RWPE2 (cell line): Measurements from ENCODE around the gene NFS1.

Experiments used
- ATAC-seq: fragments of 200-7000 bp; cut with Tn5 transposase; 3 replicates; pipeline ENCODE4 v1.9.1; 2021; ENCODE audit warnings: low read depth
- DNase-seq: peaks from one replicate; pipeline ENCODE4 v3.0.0-alpha.2; 2020; ENCODE audit warnings: low spot score
- H3K27ac ChIP-seq: fragments of 450-650 bp; 2 replicates; pipeline ENCODE4 v1.5.1; 2017; ENCODE audit warnings: mild to moderate bottlenecking; ENCODE audit not compliant: poor library complexity, severe bottlenecking
- H3K27me3 ChIP-seq: fragments of 250-450 bp; sonication (Bioruptor Pico); 2 replicates; pipeline ENCODE4 v1.5.1; 2021; ENCODE audit warnings: mild to moderate bottlenecking, moderate library complexity; ENCODE audit not compliant: insufficient read depth, poor library complexity, severe bottlenecking
- H3K36me3 ChIP-seq: fragments of 250-450 bp; sonication (Bioruptor Pico); 2 replicates; pipeline ENCODE4 v1.5.1; 2020; ENCODE audit warnings: low read depth, mild to moderate bottlenecking, moderate library complexity
- H3K4me1 ChIP-seq: fragments of 250-450 bp; sonication (Bioruptor Pico); 2 replicates; pipeline ENCODE4 v1.5.1; 2021; ENCODE audit warnings: mild to moderate bottlenecking, moderate library complexity; ENCODE audit not compliant: insufficient read depth, poor library complexity, severe bottlenecking
- H3K4me3 ChIP-seq: fragments of 250-450 bp; sonication (Bioruptor Pico); 2 replicates; pipeline ENCODE4 v1.5.1; 2021; ENCODE audit warnings: mild to moderate bottlenecking, moderate library complexity; ENCODE audit not compliant: severe bottlenecking
- H3K9me3 ChIP-seq: fragments of 250-450 bp; sonication (Bioruptor Pico); 2 replicates; pipeline ENCODE4 v1.5.1; 2021; ENCODE audit warnings: mild to moderate bottlenecking, moderate library complexity; ENCODE audit not compliant: severe bottlenecking
- TF ChIP-seq, protein P1 (sequence below): fragments of 450-650 bp; IDR thresholded peaks from one replicate; pipeline ENCODE4 v1.5.1; 2017; ENCODE audit warnings: mild to moderate bottlenecking, moderate library complexity; ENCODE audit not compliant: poor library complexity, severe bottlenecking

Gene NFS1

DNA sequence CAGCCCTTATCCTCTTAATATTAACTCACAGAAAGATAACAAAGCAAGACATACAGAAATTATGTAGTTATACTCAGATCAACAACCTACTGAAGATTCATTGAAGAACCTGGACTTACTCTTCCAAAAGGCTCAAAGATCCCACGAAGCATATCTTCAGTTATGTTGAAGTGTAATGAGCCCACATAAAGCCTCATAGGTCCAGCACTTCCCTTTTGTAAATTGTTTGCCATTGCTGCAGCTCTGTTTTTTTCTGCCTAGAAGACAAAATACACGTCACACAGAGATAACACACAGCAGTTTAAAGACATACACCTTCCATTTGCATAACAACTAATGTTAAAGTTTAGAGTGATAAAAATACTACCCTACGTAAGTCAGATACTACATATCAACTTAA, 22.5 kb upstream of the NFS1 start:
- DNase-seq: no peak
- H3K27me3 ChIP-seq: no peaks in the 10 kb centered on the region
- no peak overlapping the region for H3K4me3 ChIP-seq
- no peak overlapping the region for H3K27ac ChIP-seq
- no peaks in the 10 kb centered on the region for H3K4me1 ChIP-seq
- no peaks in the 10 kb centered on the region for H3K9me3 ChIP-seq
- TF ChIP-seq, protein P1, sequence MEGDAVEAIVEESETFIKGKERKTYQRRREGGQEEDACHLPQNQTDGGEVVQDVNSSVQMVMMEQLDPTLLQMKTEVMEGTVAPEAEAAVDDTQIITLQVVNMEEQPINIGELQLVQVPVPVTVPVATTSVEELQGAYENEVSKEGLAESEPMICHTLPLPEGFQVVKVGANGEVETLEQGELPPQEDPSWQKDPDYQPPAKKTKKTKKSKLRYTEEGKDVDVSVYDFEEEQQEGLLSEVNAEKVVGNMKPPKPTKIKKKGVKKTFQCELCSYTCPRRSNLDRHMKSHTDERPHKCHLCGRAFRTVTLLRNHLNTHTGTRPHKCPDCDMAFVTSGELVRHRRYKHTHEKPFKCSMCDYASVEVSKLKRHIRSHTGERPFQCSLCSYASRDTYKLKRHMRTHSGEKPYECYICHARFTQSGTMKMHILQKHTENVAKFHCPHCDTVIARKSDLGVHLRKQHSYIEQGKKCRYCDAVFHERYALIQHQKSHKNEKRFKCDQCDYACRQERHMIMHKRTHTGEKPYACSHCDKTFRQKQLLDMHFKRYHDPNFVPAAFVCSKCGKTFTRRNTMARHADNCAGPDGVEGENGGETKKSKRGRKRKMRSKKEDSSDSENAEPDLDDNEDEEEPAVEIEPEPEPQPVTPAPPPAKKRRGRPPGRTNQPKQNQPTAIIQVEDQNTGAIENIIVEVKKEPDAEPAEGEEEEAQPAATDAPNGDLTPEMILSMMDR: no peak
- peaks cover 100% of the 10 kb centered on the region for H3K36me3 ChIP-seq
- ATAC-seq: no peak

DNA sequence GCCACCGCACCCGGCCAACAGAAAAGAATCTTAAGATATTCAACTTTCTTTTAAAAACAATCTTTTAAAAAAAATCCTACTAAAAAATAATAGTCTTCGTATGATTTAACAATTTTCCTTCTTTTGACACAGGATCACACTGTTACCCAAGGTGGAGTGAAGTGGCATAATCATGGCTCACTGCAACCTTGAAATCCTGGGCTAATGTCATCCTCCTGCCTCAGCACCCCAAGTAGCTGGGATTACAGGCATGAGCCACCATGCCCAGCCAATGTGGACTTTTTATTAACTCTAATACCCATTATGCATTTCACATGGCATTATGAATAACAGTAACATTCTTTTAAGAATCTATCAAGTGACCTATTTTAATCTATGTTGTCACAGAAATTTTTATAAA, 22.1 kb upstream of the NFS1 start:
- ATAC-seq (no peak), DNase-seq (no peak)
- Histone ChIP-seq H3K4me1 (no peaks in the 10 kb centered on the region), H3K27me3 (no peaks in the 10 kb centered on the region), H3K9me3 (no peaks in the 10 kb centered on the region), H3K27ac (no peak overlapping the region), H3K36me3 (peaks cover 100% of the 10 kb centered on the region), H3K4me3 (no peak overlapping the region)
- TF ChIP-seq, protein P1: no peak

- TF ChIP-seq, protein P1: no peak
- Histone ChIP-seq H3K27me3 (no peaks in the 10 kb centered on the region), H3K27ac (no peak overlapping the region), H3K4me1 (no peaks in the 10 kb centered on the region), H3K9me3 (no peaks in the 10 kb centered on the region), H3K4me3 (no peak overlapping the region), H3K36me3 (peaks cover 100% of the 10 kb centered on the region)
- DNase-seq (no peak), ATAC-seq (0 out of 3 replicates have a peak, but pooled peaks have one; percentile 0)
Measured at GRCh38 chr20:35720165-35721123, 21.3 kb upstream of the NFS1 start.

DNA sequence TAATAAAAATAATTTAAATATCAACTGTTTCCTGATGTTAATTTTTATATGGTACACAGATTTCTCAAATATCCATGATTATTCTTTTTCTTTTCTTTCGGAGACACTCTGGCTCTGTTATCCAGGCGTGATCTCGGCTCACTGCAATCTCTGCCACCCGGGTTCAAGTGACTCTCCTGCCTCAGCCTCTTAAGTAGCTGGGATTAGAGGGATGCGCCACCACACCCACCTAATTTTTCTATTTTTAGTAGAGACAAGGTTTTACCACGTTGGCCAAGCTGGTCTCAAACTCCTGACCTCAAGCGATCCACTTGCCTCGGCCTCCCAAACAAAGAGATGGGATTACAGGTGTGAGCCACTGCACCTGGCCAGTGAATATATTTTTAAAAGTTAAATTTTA, 20.6 kb upstream of the NFS1 start:
- H3K4me3 ChIP-seq: no peak overlapping the region
- no peak overlapping the region for H3K27ac ChIP-seq
- no peaks in the 10 kb centered on the region for H3K27me3 ChIP-seq
- DNase-seq (no peak), ATAC-seq (no peak)
- no peaks in the 10 kb centered on the region for H3K9me3 ChIP-seq
- TF ChIP-seq, protein P1: no peak
- peaks cover 100% of the 10 kb centered on the region for H3K36me3 ChIP-seq
- H3K4me1 ChIP-seq: no peaks in the 10 kb centered on the region
